Endothelial cell of umbilical vein (primary cell): ENCODE results near the gene NUDT3. TPM values are rescaled to one million over a fixed set of nuclear protein-coding genes. Genes with fewer than 3 reads are reported as not detected.

Experiments used
- BruUV-seq: library from RNA; stranded (reverse); fragments of 400-500 nt; replicated peaks from 2 replicates; lab custom pipeline; 2021; lab: Mats Ljungman, UMichigan
- CTCF ChIA-PET: fragments of 300-600, 350-600 bp; sonication (Branson Sonifier 250); formaldehyde crosslinking; loops from one replicate; lab custom pipeline; 2021; ENCODE audit warnings: antibody characterized with exemption, inconsistent platforms; lab: Charles Lee
- POLR2A ChIA-PET: fragments of 300-600, 350-600 bp; sonication (Branson Sonifier 250); formaldehyde crosslinking; loops from one replicate; lab custom pipeline; 2021; ENCODE audit warnings: antibody characterized with exemption, inconsistent platforms; lab: Charles Lee
- DNase-seq: peaks from one replicate; pipeline ENCODE4 v3.0.0-alpha.2; 2011; ENCODE audit warnings: low read depth, low spot score
- FAIRE-seq: peaks from 2 replicates; lab custom pipeline; 2011; peaks lifted over from hg19 to GRCh38; lab: Jason Lieb, UNC
- H2AFZ ChIP-seq: 2 replicates; pipeline ENCODE4 v1.6.0; 2012; ENCODE audit warnings: low read depth, low read length, control low read depth, inconsistent platforms
- H3K27ac ChIP-seq: 2 replicates; pipeline ENCODE4 v1.5.1; 2011; ENCODE audit warnings: low read depth, mild to moderate bottlenecking, control low read depth, low read length, moderate library complexity; ENCODE audit not compliant: insufficient read depth
- H3K27me3 ChIP-seq, 2 experiments: 2 replicates each; pipeline versions ENCODE4 v1.6.0 to v1.6.1; 2011; ENCODE audit warnings: low read length in 2 of 2, mixed read lengths in 1 of 2; ENCODE audit not compliant: control insufficient read depth in 2 of 2, insufficient read depth in 2 of 2
- H3K36me3 ChIP-seq, 2 experiments: 2 replicates in 1 of 2; 3 replicates in 1 of 2; pipeline ENCODE4 v1.5.1; 2011; ENCODE audit warnings: low read length in 2 of 2, mild to moderate bottlenecking in 1 of 2, moderate library complexity in 1 of 2; ENCODE audit not compliant: control insufficient read depth in 2 of 2, insufficient read depth in 2 of 2; ENCODE audit errors: extremely low read depth in 1 of 2
- H3K4me1 ChIP-seq: 3 replicates; pipeline ENCODE4 v1.5.1; 2011; ENCODE audit warnings: mild to moderate bottlenecking, low read length; ENCODE audit not compliant: control insufficient read depth, insufficient read depth; ENCODE audit errors: extremely low read depth
- H3K4me2 ChIP-seq: 2 replicates; pipeline ENCODE4 v1.6.1; 2011; ENCODE audit warnings: low read length, control low read depth, mixed read lengths; ENCODE audit not compliant: insufficient read depth
- H3K4me3 ChIP-seq, 3 experiments: fragments of 200-600 bp in 1 of 3; sonication (generic), shearing (Covaris generic) in 1 of 3; replicated peaks in 1 of 3; 2 replicates each; pipeline ENCODE4 v1.5.1; 2011 to 2016; ENCODE audit warnings: control low read depth in 3 of 3, low read length in 3 of 3, mild to moderate bottlenecking in 2 of 3, inconsistent platforms in 1 of 3, low read depth in 1 of 3, moderate library complexity in 1 of 3; ENCODE audit not compliant: insufficient read depth in 1 of 3
- H3K79me2 ChIP-seq: 2 replicates; pipeline ENCODE4 v1.6.0; 2012; ENCODE audit warnings: low read length, inconsistent platforms; ENCODE audit not compliant: control insufficient read depth, insufficient read depth
- H3K9ac ChIP-seq: replicated peaks from 2 replicates; pipeline ENCODE3; 2011; ENCODE audit warnings: low read length, control low read depth; ENCODE audit not compliant: insufficient read depth; ENCODE audit errors: extremely low read depth
- H3K9me1 ChIP-seq: replicated peaks from 3 replicates; pipeline ENCODE4 v1.6.0; 2011; ENCODE audit warnings: mild to moderate bottlenecking, low read length; ENCODE audit not compliant: control insufficient read depth, insufficient read depth; ENCODE audit errors: extremely low read depth
- H3K9me3 ChIP-seq: replicated peaks from 2 replicates; pipeline ENCODE4 v1.5.1; 2012; ENCODE audit warnings: low read length, inconsistent platforms; ENCODE audit not compliant: control insufficient read depth, insufficient read depth
- H4K20me1 ChIP-seq: replicated peaks from 2 replicates; pipeline ENCODE3; 2011; ENCODE audit warnings: mild to moderate bottlenecking, low read length; ENCODE audit not compliant: control insufficient read depth, insufficient read depth; ENCODE audit errors: extremely low read depth
- EZH2 ChIP-seq: IDR thresholded peaks from 2 replicates; pipeline ENCODE4 v1.6.1; 2012; ENCODE audit warnings: borderline replicate concordance, low read depth, mild to moderate bottlenecking, moderate library complexity, low read length, inconsistent platforms; ENCODE audit not compliant: severe bottlenecking
- FOS ChIP-seq: IDR thresholded peaks from 2 replicates; pipeline ENCODE4 v1.6.1; 2011; ENCODE audit warnings: mild to moderate bottlenecking, low read length, moderate library complexity, borderline replicate concordance; ENCODE audit not compliant: insufficient read depth
- GATA2 ChIP-seq: IDR thresholded peaks from 2 replicates; pipeline ENCODE4 v1.7.0; 2011; ENCODE audit warnings: low read depth, mild to moderate bottlenecking, moderate library complexity, mixed read lengths, low read length; ENCODE audit not compliant: insufficient read length, insufficient read depth
- JUN ChIP-seq: IDR thresholded peaks from 2 replicates; pipeline ENCODE4 v1.6.1; 2011; ENCODE audit warnings: borderline replicate concordance, low read depth; ENCODE audit not compliant: insufficient read length, insufficient read depth
- MYC ChIP-seq: IDR thresholded peaks from one replicate; pipeline ENCODE4 v1.6.1; 2011; ENCODE audit warnings: mild to moderate bottlenecking, low read depth, low read length
- POLR2A ChIP-seq: IDR thresholded peaks from 2 replicates; pipeline ENCODE4 v1.6.1; 2012; ENCODE audit warnings: low read depth, mild to moderate bottlenecking, control low read depth, low read length
- POLR2AphosphoS5 ChIP-seq: IDR thresholded peaks from 2 replicates; pipeline ENCODE4 v1.6.1; 2012; ENCODE audit warnings: low read depth, mild to moderate bottlenecking, control low read depth, low read length, moderate library complexity; ENCODE audit not compliant: insufficient read depth
- dilution Hi-C: fragments of 300-500 bp; cut with MboI; formaldehyde crosslinking; loops from one replicate; pipeline ENCODE4 v1.15.0; 2019; ENCODE audit warnings: low sequenced_read_pairs; ENCODE audit not compliant: extremely low pct_ligation_motif_present
- intact Hi-C: fragments of 100-400 bp; cut with micrococcal nuclease; formaldehyde crosslinking; loops from one replicate; pipeline ENCODE4 v1.10.0; 2022
- polyA plus RNA-seq, 4 experiments: library from polyadenylated mRNA; depleted of rRNA in 3 of 4; stranded (reverse) in 3 of 4; unstranded in 1 of 4; fragments of >200 nt; gene quantifications; 2 replicates each; pipeline versions ENCODE4 v1.2.1 to v1.2.3, GENCODE V29; 2011 to 2012; ENCODE audit warnings: missing spikeins in 1 of 4
- total RNA-seq: library from RNA; stranded (reverse); gene quantifications from 2 replicates; pipeline ENCODE4 v1.2.3, GENCODE V29; 2021
- TF ChIP-seq, protein P1 (sequence below): IDR thresholded peaks from 2 replicates; pipeline ENCODE4 v1.6.1; 2011; ENCODE audit not compliant: insufficient read depth, insufficient read length
- TF ChIP-seq, protein P2 (sequence below), 2 donors: IDR thresholded peaks; 1 replicate in 1 of 2; 2 replicates in 1 of 2; pipeline ENCODE4 v1.5.1; 2011; ENCODE audit warnings: low read length in 2 of 2, mild to moderate bottlenecking in 2 of 2, moderate library complexity in 2 of 2, control low read depth in 1 of 2, inconsistent platforms in 1 of 2, low read depth in 1 of 2; ENCODE audit not compliant: insufficient read depth in 1 of 2; ENCODE audit errors: extremely low read depth in 1 of 2

Gene NUDT3
- total and polyA plus RNA-seq, 2 donors (not counting 3 experiments of a cell fraction or from before 2014, with no cell fraction given), result 11.9 to 30.9 TPM

DNA sequence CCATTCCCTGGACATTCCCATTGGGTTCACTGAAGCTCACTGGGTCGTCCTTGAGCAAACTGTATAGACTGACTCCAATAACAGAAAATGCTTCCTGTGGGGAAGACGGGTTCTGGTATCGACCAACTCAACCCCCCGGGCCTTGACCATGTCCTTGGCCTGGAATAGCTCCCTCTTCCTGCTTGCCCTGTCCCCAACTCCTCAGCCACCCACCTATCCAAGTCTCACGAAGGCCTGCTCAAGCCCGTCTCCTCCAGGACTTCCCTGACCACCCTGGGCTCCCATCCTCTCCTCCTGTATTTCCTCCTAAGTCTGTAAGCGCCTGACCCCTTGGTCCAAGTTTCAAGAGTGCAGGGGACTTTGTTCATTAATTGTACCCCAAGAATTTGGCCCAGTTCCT lies 158.6 kb downstream of the NUDT3 start:
- no peaks in the 10 kb centered on the region for H3K36me3 ChIP-seq
- H3K79me2 ChIP-seq, result peaks cover 21% of the 10 kb centered on the region
- no peak overlapping the region for H3K27ac ChIP-seq
- H3K4me2 ChIP-seq, result no peak overlapping the region
- no peak overlapping the region for H3K9ac ChIP-seq
- H3K27me3 ChIP-seq, result no peaks in the 10 kb centered on the region
- no peaks in the 10 kb centered on the region for H3K9me3 ChIP-seq
- FAIRE-seq (no peak), DNase-seq (no peak)
- no TSS peak for BruUV-seq
- TF ChIP-seq FOS (no peak), JUN (no peak), POLR2AphosphoS5 (no peak), MYC (no peak), EZH2 (no peak), POLR2A (no peak), GATA2 (no peak)
- TF ChIP-seq, protein P1, sequence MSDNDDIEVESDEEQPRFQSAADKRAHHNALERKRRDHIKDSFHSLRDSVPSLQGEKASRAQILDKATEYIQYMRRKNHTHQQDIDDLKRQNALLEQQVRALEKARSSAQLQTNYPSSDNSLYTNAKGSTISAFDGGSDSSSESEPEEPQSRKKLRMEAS, result no peak
- TF ChIP-seq, protein P2, sequence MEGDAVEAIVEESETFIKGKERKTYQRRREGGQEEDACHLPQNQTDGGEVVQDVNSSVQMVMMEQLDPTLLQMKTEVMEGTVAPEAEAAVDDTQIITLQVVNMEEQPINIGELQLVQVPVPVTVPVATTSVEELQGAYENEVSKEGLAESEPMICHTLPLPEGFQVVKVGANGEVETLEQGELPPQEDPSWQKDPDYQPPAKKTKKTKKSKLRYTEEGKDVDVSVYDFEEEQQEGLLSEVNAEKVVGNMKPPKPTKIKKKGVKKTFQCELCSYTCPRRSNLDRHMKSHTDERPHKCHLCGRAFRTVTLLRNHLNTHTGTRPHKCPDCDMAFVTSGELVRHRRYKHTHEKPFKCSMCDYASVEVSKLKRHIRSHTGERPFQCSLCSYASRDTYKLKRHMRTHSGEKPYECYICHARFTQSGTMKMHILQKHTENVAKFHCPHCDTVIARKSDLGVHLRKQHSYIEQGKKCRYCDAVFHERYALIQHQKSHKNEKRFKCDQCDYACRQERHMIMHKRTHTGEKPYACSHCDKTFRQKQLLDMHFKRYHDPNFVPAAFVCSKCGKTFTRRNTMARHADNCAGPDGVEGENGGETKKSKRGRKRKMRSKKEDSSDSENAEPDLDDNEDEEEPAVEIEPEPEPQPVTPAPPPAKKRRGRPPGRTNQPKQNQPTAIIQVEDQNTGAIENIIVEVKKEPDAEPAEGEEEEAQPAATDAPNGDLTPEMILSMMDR (IDR thresholded peaks at IDR 0.05; ENCODE audit: extremely low read depth in 1 of 2, insufficient read depth in 1 of 2, low read depth in 1 of 2, low read length in 2 of 2), result no peak
- dilution Hi-C loops, result no loop called here
- no peak overlapping the region for H2AFZ ChIP-seq
- intact Hi-C loops, result no loop called here
- peaks cover 18% of the 10 kb centered on the region for H3K4me1 ChIP-seq
- no peaks in the 10 kb centered on the region for H4K20me1 ChIP-seq
- POLR2A ChIA-PET, result no interaction called here
- CTCF ChIA-PET, result interaction anchor here (0.6 to 2.6 kb wide), 2 partner anchors 10 to 38 kb away, joined by 3 to 11 read pairs; no protein-coding TSS in a partner anchor
- no peak overlapping the region for H3K4me3 ChIP-seq
- H3K9me1 ChIP-seq, result no peaks in the 10 kb centered on the region
